ENCODE measurements around the gene CDC42BPB.

- TF ChIP-seq CTCF (IDR thresholded peaks at IDR 0.05) (no peak), POLR2AphosphoS5 (IDR thresholded peaks at IDR 0.05; ENCODE audit: insufficient read depth in 1 of 2, low read depth in 1 of 2) (no peak), POLR2A (IDR thresholded peaks at IDR 0.05) (no peak)
These were observed 30.4 kb downstream of the CDC42BPB start for GRCh38 chr14:103026988-103027387.

All from vagina (tissue), 2 donors.